HS-5 (cell line): ENCODE data around the gene CA14.
A peak's percentile ranks its signal among the peaks of the same experiment; 100 is the strongest.
"Not testable (repeated sequence)": the region's sequence is repeated elsewhere in the genome, so short reads cannot be mapped to it uniquely, and the experiment has no call there.

Experiments used
- DNase-seq: peaks from one replicate; pipeline ENCODE4 v3.0.0-alpha.2; 2012; ENCODE audit warnings: low read depth

CA14 gene

GRCh38 chr1:150235852-150236613, 21.5 kb upstream of the CA14 start, which contains the start of gene ANP32E:
ANP32E (minus strand) TSS chr1:150236112; CDS start chr1:150235786, 326 bp downstream.
- DNase-seq = peak; percentile 99

DNA sequence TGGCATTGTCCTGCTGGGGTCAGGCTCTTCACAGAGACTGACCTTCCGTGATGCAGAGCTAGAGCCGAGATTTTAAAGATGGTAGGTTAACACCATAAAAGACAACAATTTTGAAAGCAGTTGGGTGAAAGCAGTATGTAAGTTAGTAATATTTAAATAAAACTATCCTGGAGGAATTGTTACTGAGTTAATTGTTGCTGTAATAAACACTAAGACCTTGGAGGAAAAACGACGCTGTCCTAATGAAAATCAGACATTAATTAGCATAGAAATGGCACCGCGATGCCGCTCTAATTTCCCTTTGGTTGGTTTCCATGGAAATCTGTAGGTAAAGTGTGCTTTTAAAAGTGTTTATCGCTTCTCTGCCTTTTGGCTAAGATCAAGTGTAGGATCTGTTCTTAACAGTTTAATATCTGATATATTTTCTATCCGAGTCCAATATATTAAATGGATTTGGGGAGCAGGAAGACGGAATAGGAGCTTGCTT, 20.9 kb upstream of the CA14 start:
- no peak for DNase-seq

DNA sequence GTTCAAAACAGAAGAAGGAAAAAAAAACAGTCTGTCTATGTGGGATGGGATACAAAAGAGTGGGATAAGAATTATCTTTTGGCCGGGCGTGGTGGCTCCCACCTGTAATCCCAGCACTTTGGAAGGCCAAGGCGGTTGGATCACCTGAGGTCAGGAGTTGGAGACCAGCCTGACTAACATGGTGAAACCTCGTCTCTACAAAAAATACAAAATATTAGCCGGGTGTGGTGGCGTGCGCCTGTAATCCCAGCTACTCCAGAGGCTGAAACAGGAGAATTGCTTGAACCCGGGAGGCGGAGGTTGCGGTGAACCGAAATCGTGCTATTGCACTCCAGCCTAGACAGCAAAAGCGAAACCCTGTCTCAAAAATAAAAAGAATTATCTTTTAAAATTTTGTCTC, 20.4 kb upstream of the CA14 start:
- DNase-seq = not testable (repeated sequence)

DNA sequence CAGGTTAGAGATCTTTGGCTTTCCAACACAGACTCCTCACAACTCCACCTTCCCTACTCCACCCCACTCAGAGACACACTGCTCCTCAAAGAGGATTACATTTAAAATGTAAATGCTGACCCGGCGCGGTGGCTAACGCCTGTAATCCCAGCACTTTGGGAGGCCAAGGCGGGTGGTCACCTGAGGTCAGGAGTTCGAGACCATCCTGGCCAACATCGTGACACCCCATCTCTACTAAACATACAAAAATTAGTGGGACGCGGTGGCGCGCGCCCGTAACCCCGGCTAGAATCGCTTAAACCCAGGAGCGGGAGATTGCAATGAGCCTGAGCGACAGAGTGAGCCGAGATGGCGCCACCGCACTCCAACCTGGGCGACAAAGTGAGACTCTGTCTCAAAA, 19.8 kb upstream of the CA14 start:
- DNase-seq = no peak

DNA sequence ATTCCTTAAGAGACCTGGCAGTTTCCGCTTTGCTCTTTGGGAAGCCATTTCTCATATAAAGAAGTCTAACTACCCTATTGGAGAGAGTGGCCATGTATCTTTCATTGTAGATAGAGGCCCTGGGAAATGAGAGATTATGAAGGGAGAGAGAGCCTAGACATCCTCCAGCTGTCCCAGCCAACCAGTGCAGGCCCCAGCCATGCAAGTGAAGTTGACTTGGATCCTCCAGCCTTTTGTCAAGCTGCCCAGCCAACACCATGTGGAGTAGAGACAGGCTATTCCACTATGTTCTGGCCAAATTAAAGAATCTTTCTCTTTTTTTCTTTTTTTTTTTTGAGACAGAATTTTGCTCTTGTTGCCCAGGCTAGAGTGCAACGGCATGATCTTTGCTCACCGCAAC, 14.6 kb upstream of the CA14 start:
- DNase-seq = no peak

DNA sequence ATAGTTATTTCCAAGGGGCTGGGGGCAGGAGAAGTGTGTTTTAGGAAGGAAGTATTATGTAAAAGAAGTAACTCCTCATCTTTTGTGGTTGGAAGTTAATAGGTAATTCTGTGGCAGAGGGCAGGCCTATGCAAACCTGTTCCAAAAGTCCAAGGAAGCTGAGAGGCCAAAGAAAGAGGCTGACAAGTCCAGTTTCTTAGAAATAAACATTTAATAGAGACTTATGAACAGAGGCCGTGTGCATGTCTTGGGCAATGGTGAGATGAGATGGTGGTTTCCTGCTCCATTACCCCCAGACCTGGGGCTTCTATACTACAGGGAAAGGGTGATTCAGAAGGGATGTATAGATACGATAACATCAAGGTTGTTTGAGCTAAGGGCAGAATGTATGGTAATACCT, 7.6 kb upstream of the CA14 start:
- no peak for DNase-seq

- no peak for DNase-seq
These were observed 1.4 kb upstream of the CA14 start for GRCh38 chr1:150256198-150256553.

DNA sequence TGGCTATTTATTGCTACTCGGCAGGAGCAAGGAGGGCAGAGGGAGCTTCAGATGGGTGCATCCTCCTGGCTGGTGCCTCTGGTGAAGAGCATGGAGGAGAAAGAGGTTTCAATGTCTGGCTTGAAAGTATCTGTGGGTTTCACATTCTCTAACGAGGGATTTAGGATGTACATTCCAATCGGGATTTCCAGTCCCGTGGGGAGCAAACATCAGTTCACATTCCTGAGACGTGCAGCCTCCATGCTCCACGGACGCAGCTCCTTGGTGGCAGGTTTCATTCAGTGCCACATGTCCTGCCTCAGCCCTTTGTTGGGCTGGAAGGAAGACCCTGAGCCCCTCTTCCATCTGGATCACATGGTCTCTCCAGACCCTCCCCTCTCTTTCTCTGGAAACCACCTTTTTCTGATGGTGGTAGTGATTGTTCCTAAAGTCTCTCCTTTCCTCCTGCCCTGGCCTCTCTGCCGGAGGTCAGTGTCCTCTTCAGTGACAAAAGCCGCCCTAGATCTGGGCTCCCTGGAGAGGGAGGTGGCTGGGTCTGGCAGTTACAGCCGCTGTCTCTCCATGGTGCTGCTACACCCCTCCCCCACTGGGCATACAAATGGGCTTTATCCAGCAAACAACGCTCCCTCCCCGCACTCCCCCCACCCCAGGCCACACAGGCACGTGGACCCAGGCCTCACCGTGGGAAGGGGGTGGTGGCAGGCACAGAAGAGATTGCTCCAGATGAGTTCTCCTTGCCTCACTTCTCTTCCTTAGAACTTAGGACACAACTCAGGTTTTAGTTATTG, 826 bp upstream of the CA14 start:
- DNase-seq = no peak

GRCh38 chr1:150259217-150259616, 1.6 kb downstream of the CA14 start:
- DNase-seq = no peak

GRCh38 chr1:150259758-150260669, 2.4 kb downstream of the CA14 start:
- DNase-seq = no peak

DNA sequence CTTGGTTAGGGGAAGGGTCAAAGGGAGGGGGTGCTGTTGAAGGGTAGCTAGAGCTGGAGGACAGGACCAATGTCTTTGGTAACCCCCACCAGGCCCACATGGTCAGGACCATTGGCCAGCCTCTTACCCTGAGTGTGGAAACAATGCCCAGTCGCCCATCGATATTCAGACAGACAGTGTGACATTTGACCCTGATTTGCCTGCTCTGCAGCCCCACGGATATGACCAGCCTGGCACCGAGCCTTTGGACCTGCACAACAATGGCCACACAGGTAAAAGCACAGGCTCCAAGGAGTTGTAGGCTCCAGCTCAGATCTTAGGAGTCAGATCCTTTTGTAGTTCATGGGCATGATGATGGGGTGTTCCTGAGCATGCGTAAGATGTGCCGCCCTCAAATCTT, 3.8 kb downstream of the CA14 start:
- no peak for DNase-seq

DNA sequence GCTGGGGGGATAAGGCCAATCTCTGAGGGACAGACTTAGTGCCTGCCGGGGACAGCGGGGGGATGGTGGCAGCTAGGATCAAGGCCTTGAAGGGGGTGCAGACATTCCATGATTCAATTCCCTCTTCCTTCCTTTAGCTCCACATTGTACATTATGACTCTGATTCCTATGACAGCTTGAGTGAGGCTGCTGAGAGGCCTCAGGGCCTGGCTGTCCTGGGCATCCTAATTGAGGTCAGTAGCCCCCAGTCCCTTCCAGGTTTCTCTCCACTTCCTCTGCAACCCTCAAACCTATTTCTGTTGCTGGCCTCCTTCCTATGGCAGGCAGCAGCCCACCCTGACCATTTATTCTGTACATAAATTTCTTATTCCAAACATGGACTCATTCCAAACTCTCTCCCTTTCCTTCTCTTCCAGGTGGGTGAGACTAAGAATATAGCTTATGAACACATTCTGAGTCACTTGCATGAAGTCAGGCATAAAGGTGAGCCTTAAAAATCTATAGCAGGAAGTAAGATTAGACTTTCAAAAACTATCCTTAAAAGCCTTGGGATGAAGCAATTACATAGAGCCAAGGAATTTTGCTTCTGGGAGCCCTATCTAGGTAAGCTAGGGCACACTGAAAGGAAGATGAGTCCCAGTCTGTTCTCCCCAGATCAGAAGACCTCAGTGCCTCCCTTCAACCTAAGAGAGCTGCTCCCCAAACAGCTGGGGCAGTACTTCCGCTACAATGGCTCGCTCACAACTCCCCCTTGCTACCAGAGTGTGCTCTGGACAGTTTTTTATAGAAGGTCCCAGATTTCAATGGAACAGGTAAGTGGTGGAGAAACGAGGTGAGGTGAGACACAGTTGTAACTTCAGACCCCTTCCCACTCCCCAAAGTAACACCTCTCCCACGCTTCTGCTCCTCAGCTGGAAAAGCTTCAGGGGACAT, 5.1 kb downstream of the CA14 start:
- no peak for DNase-seq

GRCh38 chr1:150263549-150263948, 6.0 kb downstream of the CA14 start:
- DNase-seq = no peak

DNA sequence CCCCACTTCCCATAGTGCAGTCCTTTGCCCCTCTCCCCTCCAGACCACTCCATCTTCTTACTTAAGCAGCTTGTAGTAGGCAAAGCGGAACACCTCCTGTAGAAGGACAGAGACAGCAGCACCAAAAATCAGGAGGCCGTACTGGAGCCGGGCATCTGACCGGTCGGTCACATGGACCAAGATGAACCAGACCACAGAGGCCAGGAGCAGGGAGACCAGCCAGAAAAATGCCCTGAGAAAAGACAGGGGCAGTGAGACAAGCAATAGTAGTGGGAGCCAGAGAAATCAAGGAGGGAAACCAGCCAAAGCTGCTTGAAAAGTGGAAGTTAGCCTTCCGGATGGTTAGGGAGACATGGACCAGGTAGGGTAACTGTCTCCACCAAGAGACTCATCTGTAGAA, 10.3 kb downstream of the CA14 start:
- no peak for DNase-seq

DNA sequence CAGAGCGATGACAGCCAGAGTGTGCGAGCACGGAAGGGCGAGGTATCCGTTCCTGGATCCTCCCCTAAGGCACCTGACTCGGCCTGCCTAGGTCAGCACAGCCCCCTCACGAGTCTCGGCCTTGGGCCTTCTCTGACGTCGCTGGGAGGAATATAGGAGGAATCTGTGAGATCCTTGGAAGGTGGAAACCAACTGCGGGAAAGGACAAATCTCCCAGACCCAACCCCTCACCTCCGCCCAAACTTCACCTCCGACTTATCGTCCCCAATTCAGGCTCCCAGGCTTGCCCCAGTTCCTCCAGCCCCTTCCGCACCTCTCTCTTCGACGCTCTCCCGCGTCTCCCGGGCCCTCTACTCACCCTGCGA, 10.7 kb downstream of the CA14 start:
- no peak for DNase-seq

GRCh38 chr1:150268705-150269403, 11.3 kb downstream of the CA14 start, which contains the start of gene APH1A:
APH1A (minus strand) TSS chr1:150269016; CDS start chr1:150268810, 206 bp downstream.
- peak; percentile 78 for DNase-seq

DNA sequence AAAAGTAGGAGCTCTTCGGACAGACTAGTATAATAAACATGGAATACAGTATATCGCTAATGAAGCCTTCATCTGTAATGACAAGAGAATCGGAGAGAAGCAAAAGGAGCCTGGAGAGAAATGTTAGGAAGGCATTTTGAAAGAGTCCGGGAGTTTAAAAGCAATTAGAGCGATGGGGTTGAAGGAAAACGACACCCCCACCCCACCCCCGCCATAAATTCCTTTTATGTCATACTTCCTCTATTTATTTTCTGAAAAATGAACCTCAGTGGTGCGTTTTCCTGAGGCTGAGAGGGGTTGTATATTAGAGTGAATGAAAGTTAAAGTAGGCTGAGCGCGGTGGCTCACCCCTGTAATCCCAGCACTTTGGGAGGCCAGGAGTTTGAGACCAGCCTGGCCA, 11.9 kb downstream of the CA14 start:
- DNase-seq = no peak

GRCh38 chr1:150271291-150271959, 13.9 kb downstream of the CA14 start:
- DNase-seq = no peak

DNA sequence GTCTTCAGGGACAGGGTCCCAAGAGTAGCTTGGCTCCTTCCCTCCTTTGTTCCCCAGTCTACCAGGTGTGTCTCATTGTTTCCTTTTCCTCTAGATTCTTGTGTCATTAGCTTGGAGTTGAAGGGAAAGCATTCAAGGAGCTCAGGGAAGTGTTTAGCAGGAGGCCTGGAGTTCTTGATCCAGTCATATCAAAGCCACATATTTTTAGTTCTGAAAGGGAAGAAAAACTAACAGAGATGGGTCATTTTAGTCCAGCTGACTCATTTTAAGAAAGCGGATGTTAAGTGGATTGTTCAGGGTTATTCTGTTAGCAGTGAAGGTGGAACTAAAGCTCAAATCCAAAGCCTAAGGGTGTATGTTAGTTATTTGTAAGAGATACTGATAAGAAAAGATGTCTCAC, 15.7 kb downstream of the CA14 start:
- no peak for DNase-seq

DNA sequence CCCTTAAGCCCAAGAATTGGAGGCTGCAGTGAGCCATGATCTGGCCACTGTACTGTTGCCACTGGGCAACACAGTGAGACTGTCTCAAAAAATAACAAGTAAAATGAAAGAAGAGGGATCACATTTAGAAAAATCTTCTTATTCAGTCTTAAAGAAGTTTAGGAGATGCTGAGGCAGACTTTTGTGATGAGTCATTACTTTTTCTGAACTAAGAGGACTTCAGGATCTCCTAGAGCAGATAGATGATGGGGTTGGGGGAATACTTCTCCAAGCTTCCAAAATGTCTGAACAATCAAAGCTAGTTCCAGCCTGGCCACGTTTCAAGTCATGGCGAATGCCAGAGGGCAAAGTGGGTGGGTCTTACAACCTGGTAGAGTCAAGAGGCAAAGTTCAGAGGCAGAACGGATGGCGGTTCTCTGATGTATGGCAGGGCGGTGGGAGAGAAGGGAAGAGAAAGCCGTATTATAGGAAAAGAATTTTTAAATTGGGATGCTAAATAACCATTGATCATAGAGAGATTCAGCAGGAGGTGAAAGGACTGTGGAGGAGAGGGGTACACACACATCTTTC, 22.6 kb downstream of the CA14 start:
- DNase-seq = no peak
